LNCaP clone FGC (cell line): ENCODE data around the gene MB21D2.
"Not testable (repeated sequence)": the region's sequence is repeated elsewhere in the genome, so short reads cannot be mapped to it uniquely, and the experiment has no call there.

Source experiments
- DNase-seq: peaks from one replicate; pipeline ENCODE4 v3.0.0-alpha.2; 2011; ENCODE audit warnings: low read depth
- H3K4me3 ChIP-seq: 2 replicates; pipeline ENCODE4 v1.5.1; 2011; ENCODE audit warnings: mild to moderate bottlenecking, low read depth, low read length, control low read depth
- CTCF ChIP-seq: IDR thresholded peaks from 2 replicates; pipeline ENCODE4 v1.5.1; 2012; ENCODE audit warnings: mild to moderate bottlenecking; ENCODE audit not compliant: control insufficient read depth, insufficient read depth; ENCODE audit errors: extremely low read depth

Gene MB21D2

GRCh38 chr3:192917404-192918274 lies at the start of gene MB21D2:
Gene MB21D2, minus strand, starts transcription at chr3:192917856. Its CDS starts 16 bp downstream, at chr3:192917840.
- TF ChIP-seq CTCF = no peak
- peak within 1 kb of the TSS; percentile 48 for H3K4me3 ChIP-seq

GRCh38 chr3:192964959-192965719 lies 47.5 kb upstream of the MB21D2 start:
- not testable (repeated sequence) for DNase-seq, H3K4me3 ChIP-seq

More at GRCh38 chr3:192917404-192918274, at the start of gene MB21D2:
- DNase-seq = no peak

- no peak overlapping the region for H3K4me3 ChIP-seq
- DNase-seq = no peak
- no peak for TF ChIP-seq CTCF
Observed at GRCh38 chr3:192959773-192960172, 42.1 kb upstream of the MB21D2 start.

GRCh38 chr3:192958219-192958872 lies 40.7 kb upstream of the MB21D2 start:
- no peak overlapping the region for H3K4me3 ChIP-seq
- DNase-seq = no peak
- TF ChIP-seq CTCF = no peak

GRCh38 chr3:192957441-192958021 lies 39.9 kb upstream of the MB21D2 start:
- no peak for TF ChIP-seq CTCF
- DNase-seq = no peak
- H3K4me3 ChIP-seq = no peak overlapping the region

- no peak for DNase-seq
- TF ChIP-seq CTCF = no peak
- no peak overlapping the region for H3K4me3 ChIP-seq
Observed at GRCh38 chr3:192953926-192954325, 36.3 kb upstream of the MB21D2 start.
